Lung (tissue), 12 donors: ENCODE results near the gene ADAMTS9. TPM values are rescaled to one million over a fixed set of nuclear protein-coding genes. Genes with fewer than 3 reads are reported as not detected.
A peak's percentile ranks its signal among the peaks of the same experiment; 100 is the strongest.

Experiments
- ATAC-seq: fragments of 200-7000 bp; cut with Tn5 transposase; one replicate; pipeline ENCODE4 v1.9.1; 2020; ENCODE audit warnings: moderate number of reproducible peaks; ENCODE audit not compliant: insufficient read depth, low FRiP score
- DNase-seq, 3 donors: peaks; one replicate each; pipeline ENCODE4 v3.0.0-alpha.2; 2013 to 2017
- H3K27ac ChIP-seq, 2 donors: one replicate each; pipeline ENCODE4 v1.5.1; 2013; ENCODE audit warnings: mild to moderate bottlenecking in 2 of 2, moderate library complexity in 2 of 2, control low read depth in 1 of 2, inconsistent platforms in 1 of 2, low read depth in 1 of 2, low read length in 1 of 2
- H3K27me3 ChIP-seq, 3 donors: one replicate each; pipeline ENCODE4 v1.5.1; 2013; ENCODE audit warnings: low read length in 2 of 3; ENCODE audit not compliant: control insufficient read depth in 3 of 3, insufficient read depth in 3 of 3
- H3K36me3 ChIP-seq, 4 donors: one replicate each; pipeline ENCODE4 v1.5.1; 2013; ENCODE audit warnings: low read length in 4 of 4, mild to moderate bottlenecking in 1 of 4, moderate library complexity in 1 of 4; ENCODE audit not compliant: control insufficient read depth in 4 of 4, insufficient read depth in 4 of 4
- H3K4me1 ChIP-seq, 5 donors: one replicate each; pipeline ENCODE4 v1.5.1; 2013; ENCODE audit warnings: low read length in 5 of 5, mild to moderate bottlenecking in 2 of 5, moderate library complexity in 1 of 5; ENCODE audit not compliant: control insufficient read depth in 5 of 5, insufficient read depth in 5 of 5
- H3K4me3 ChIP-seq: one replicate; pipeline ENCODE4 v1.5.1; 2013; ENCODE audit warnings: mild to moderate bottlenecking, control low read depth, moderate library complexity
- H3K9ac ChIP-seq, 2 donors: one replicate each; pipeline ENCODE4 v1.5.1; 2013; ENCODE audit warnings: low read length in 2 of 2, control low read depth in 1 of 2; ENCODE audit not compliant: insufficient read depth in 1 of 2
- H3K9me3 ChIP-seq, 4 donors: one replicate each; pipeline ENCODE4 v1.5.1; 2013; ENCODE audit warnings: low read length in 3 of 4, mild to moderate bottlenecking in 1 of 4, moderate library complexity in 1 of 4; ENCODE audit not compliant: control insufficient read depth in 4 of 4, insufficient read depth in 3 of 4
- WGBS, 2 donors: extraction: QIAGEN DNeasy Blood & Tissue Kit; methylation state at CpG; one replicate each; pipeline ENCODE4 v1.1.7; 2013; 5-methylcytosine and 5-hydroxymethylcytosine counted together
- polyA plus RNA-seq, 2 donors: library from polyadenylated mRNA; stranded (reverse); fragments of 200-250 nt; gene quantifications; one replicate each; pipeline ENCODE4 v1.2.1, GENCODE V29; 2013
- total RNA-seq, 2 donors: library from RNA; depleted of rRNA in 1 of 2; stranded (reverse); fragments of >200 nt in 1 of 2; gene quantifications; one replicate each; pipeline ENCODE4 v1.2.1, GENCODE V29; 2014 to 2021
- TF ChIP-seq, protein P1 (sequence below): IDR thresholded peaks from 2 replicates; pipeline ENCODE4 v1.5.1; 2012; ENCODE audit warnings: mild to moderate bottlenecking; ENCODE audit errors: control extremely low read depth, extremely low read depth
- donor health status: control.
- donor health status: control.
- donor health status: Bipolar disorder and iron deficiency.
- donor health status: healthy.
- donor health status: DM: yes; HTN: yes; CAD: no.

ADAMTS9 gene
- total and polyA plus RNA-seq, 4 donors: 29.9 to 75.6 (median 42.9) TPM

DNA sequence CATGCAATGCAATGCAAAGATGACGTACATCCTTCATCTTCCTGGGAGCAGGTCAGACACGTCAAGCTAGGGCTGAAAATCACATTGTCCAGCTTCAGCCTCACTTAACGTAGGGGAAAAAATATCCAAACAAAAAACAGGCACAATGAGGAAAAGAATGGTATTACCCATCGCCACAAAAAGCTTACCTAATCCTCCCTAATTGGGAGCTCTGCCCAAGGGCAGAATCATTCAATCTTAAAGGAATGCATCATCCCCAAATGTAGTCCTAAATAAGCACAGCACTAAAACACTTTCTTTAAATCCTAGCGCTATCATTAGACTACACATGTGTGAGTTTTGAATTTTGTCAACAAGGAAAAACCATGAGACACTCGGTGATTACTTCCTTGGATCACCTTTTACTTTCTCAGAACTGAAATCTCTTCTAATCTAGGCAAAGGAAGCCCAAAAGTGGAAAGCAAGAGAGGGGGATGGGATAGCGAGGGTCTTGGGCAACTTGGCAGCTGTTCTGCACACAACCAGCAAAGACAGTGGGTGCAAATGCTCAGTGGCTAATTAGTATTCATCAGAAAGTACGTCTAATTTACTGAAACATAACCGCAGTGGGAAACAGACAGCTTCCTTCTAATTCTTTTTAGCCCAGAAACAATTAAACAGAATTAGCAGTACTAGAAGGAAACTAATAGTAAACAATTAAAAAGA is 87.4 kb downstream of the ADAMTS9 start:
- Histone ChIP-seq H3K36me3 (peaks cover 13 to 61% (median 24%) of the 10 kb centered on the region in 4 donors), H3K27ac (no peak overlapping the region), H3K4me1 (peaks cover 0 to 4% (median under 1%) of the 10 kb centered on the region in 5 donors), H3K9me3 (no peaks in the 10 kb centered on the region), H3K27me3 (no peaks in the 10 kb centered on the region), H3K9ac (no peak overlapping the region), H3K4me3 (no peak overlapping the region)
- TF ChIP-seq, protein P1, sequence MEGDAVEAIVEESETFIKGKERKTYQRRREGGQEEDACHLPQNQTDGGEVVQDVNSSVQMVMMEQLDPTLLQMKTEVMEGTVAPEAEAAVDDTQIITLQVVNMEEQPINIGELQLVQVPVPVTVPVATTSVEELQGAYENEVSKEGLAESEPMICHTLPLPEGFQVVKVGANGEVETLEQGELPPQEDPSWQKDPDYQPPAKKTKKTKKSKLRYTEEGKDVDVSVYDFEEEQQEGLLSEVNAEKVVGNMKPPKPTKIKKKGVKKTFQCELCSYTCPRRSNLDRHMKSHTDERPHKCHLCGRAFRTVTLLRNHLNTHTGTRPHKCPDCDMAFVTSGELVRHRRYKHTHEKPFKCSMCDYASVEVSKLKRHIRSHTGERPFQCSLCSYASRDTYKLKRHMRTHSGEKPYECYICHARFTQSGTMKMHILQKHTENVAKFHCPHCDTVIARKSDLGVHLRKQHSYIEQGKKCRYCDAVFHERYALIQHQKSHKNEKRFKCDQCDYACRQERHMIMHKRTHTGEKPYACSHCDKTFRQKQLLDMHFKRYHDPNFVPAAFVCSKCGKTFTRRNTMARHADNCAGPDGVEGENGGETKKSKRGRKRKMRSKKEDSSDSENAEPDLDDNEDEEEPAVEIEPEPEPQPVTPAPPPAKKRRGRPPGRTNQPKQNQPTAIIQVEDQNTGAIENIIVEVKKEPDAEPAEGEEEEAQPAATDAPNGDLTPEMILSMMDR: no peak
- 83 to 86% methylated on average over 9 of the region's 9 CpGs for WGBS, 2 donors
- ATAC-seq (no peak), DNase-seq (no peak)

GRCh38 chr3:64599651-64600050 is 88.1 kb downstream of the ADAMTS9 start:
- ATAC-seq: no peak
- no peak overlapping the region for H3K9ac ChIP-seq
- H3K4me3 ChIP-seq: no peak overlapping the region
- no peak for DNase-seq
- peaks cover 0 to 9% (median 5%) of the 10 kb centered on the region in 5 donors for H3K4me1 ChIP-seq
- H3K36me3 ChIP-seq: peaks cover 13 to 62% (median 23%) of the 10 kb centered on the region in 4 donors
- TF ChIP-seq, protein P1: no peak
- no peak overlapping the region for H3K27ac ChIP-seq
- no peaks in the 10 kb centered on the region for H3K27me3 ChIP-seq
- no peaks in the 10 kb centered on the region for H3K9me3 ChIP-seq
- WGBS, 2 donors: 68 to 78% methylated on average over 2 of the region's 2 CpGs

- ATAC-seq: peak; percentile 73
- H3K27me3 ChIP-seq: no peaks in the 10 kb centered on the region
- DNase-seq: peak; percentile 19 to 82 (median 57)
- H3K9me3 ChIP-seq: no peaks in the 10 kb centered on the region
- no peak overlapping the region for H3K4me3 ChIP-seq
- peaks cover 9 to 49% (median 21%) of the 10 kb centered on the region in 4 donors for H3K36me3 ChIP-seq
- WGBS, 2 donors: 66 to 72% methylated on average over 5 of the region's 5 CpGs
- H3K9ac ChIP-seq: no peak overlapping the region
- peaks cover 0 to 12% (median 5%) of the 10 kb centered on the region in 5 donors for H3K4me1 ChIP-seq
- no peak overlapping the region for H3K27ac ChIP-seq
- TF ChIP-seq, protein P1: no peak
These were observed 92.5 kb downstream of the ADAMTS9 start for GRCh38 chr3:64595253-64595694.
